Activated CD4-positive, CD25-positive, alpha-beta regulatory T cell treated with anti-CD3 and anti-CD28 coated beads, Interleukin-2, amount 50 U/mL, for 72 hours (primary cell): ENCODE data around the gene NME7.
"Not testable (repeated sequence)": the region's sequence is repeated elsewhere in the genome, so short reads cannot be mapped to it uniquely, and the experiment has no call there.

Experiments
- DNase-seq: peaks from one replicate; pipeline ENCODE4 v3.0.0; 2021

The NME7 gene

DNA sequence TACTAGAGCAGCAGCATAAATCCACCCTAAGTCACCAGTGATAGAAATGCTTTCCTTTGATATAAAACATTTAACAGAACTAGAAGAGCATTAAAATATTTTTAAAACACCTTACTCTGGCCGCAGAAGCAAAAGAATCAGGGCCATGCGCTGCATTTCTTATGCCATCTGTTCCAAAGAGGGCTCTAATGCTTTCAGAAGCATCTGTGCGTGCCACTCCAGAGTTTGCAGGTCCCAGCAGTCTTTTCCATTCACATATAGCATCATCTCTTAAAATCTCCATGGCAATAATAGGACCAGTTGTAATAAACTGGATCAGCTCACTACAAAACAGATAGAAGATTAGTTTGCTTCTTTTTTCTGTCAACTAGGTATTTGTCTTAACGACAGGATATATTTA is 69.2 kb downstream of the NME7 start:
- DNase-seq = no peak

DNA sequence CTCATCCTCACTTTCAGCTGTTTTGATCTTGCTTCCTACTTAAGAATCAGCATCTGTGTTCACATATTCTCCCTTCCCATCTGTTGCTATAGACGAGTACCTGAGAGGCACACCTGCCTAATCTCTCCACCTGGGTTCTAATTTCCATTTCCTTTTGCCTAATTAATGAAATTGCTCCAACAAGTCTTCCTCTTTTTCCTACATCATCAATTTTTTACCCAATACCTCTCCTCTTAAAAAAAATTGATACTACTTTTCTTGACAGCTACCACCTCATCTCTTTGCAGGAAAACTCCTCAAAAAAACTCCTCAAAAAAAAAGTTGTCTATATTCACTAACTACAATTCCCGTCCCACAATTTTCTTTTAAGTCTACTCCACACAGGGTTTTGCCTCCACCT is 71.8 kb downstream of the NME7 start:
- no peak for DNase-seq

DNA sequence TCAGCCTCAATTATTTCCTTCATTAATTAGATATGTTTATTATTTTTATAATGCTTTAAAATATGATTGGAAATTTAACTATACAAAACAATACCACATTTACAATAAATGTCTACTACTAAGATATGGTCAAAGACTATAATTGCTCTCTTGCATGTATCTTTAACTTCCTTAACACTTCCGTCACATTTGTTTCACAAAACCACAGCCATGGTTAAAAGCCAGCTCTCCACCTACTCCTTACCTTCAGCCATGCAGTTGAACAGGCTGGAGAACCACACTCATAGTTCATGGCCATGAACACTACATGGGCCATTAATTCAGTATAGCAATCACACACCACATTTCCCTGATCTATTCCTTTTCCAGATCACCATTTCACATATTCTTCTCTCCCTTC is 72.2 kb downstream of the NME7 start:
- no peak for DNase-seq

- no peak for DNase-seq
These were observed 78.6 kb downstream of the NME7 start for GRCh38 chr1:169289016-169289415.

DNA sequence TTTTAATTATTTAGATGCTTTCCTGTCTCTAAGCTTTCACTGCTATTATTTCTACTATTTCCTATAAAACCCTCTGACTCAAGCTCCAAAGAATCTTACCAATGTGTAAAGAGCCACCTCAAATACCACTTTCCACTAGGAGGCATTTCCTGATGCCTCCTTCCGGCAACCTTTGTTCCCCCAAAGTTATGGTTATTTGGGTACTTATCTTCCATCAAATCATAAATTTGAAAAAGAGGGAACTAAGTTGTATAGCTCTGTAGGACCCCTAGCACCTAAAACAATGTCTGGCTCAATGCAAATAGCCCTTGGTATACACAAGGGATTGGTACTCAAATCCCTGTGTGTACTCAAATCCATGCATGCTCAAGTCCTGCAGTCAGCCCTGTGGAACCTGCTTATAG is 79.6 kb downstream of the NME7 start:
- DNase-seq = no peak

- no peak for DNase-seq
These were observed 80.3 kb downstream of the NME7 start for GRCh38 chr1:169287280-169287679.

- not testable (repeated sequence) for DNase-seq
These were observed 86.0 kb downstream of the NME7 start for GRCh38 chr1:169281562-169281961.

GRCh38 chr1:169271098-169271497 is 96.5 kb downstream of the NME7 start:
- DNase-seq = no peak

DNA sequence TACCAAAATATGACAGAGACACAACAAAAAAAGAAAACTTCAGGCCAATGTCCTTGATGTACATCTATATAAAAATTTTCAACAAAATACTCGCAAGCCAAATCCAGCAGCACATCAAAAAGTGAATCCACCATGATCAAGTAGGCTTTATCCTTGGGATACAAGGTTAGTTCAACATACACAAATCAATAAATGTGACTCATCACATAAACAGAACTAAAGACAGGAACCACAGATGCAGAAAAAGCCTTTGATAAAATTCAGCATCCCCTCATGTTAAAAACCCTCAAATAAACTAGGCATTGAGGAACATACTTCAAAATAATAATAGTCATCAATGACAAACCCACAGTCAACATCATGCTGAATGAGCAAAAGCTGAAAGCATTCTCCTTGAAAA is 101.5 kb downstream of the NME7 start:
- DNase-seq = no peak

DNA sequence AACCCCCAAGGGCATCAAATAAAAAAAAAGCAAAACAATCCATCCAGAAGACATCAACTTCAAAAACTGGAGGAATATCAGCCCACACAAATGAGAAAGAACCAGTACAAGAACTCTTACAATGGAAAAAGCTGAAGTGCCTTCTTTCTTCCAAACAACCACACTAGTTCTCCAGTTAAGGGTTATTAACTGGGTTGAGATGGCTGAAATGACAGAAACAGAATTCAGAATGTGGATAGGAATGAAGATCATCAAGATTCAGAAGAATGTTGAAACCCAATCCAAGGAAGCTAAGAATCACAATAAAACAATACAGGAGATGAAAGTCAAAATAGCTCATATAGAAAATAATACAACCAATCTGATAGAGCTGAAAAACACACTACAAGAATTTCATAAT is 104.5 kb downstream of the NME7 start:
- no peak for DNase-seq

GRCh38 chr1:169261884-169262283 is 105.7 kb downstream of the NME7 start:
- DNase-seq = no peak

GRCh38 chr1:169260478-169261151 is 107.0 kb downstream of the NME7 start:
- no peak for DNase-seq

DNA sequence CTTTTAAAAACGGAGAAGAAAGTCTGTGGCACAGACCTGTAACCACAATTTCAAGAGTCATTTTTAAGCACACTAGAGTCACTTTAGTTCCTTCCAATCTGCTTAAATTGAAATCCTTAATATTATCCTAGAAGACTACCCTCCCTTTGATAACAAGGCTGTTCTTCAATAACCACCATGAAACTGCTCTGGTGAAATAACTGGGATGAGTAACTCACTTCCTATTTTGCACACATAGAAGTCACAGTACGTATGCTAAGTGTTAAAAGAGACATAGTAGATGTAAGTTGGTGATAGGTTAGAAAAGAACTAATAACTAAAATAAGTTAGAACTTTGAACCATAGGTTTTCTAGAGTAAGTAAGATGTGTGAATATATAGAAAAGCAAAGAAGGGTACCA is 107.8 kb downstream of the NME7 start:
- DNase-seq = no peak

- DNase-seq = no peak
These were observed 116.8 kb downstream of the NME7 start for GRCh38 chr1:169250795-169251194.

DNA sequence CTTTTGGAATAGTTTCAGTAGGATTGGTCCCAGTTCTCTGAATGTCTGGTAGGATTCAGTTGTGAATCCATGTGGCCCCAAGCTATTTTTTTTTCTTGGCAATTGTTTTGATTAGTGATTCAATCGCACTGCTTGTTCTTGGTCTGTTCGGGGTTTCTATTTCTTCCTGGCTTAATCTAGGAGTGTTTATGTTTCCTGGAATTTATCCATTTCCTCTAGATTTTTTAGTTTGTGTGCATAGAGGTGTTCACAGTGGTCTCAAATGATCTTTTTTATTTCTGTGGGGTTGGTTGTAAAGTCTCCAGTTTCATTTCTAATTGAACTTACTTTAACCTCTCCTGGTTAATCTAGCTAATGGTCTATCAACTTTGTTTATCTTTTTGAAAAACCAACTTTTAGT is 117.6 kb downstream of the NME7 start:
- no peak for DNase-seq

GRCh38 chr1:169249611-169250010 is 118.0 kb downstream of the NME7 start:
- no peak for DNase-seq

- no peak for DNase-seq
These were observed 121.9 kb downstream of the NME7 start for GRCh38 chr1:169245706-169246105.

GRCh38 chr1:169240449-169241232 is 127.0 kb downstream of the NME7 start:
- DNase-seq = no peak

GRCh38 chr1:169236880-169237279 is 130.7 kb downstream of the NME7 start:
- DNase-seq = no peak

- DNase-seq = no peak
These were observed 131.5 kb downstream of the NME7 start for GRCh38 chr1:169236143-169236542.

GRCh38 chr1:169235568-169235967 is 132.0 kb downstream of the NME7 start:
- no peak for DNase-seq

- no peak for DNase-seq
These were observed 132.8 kb downstream of the NME7 start for GRCh38 chr1:169234780-169235179.

DNA sequence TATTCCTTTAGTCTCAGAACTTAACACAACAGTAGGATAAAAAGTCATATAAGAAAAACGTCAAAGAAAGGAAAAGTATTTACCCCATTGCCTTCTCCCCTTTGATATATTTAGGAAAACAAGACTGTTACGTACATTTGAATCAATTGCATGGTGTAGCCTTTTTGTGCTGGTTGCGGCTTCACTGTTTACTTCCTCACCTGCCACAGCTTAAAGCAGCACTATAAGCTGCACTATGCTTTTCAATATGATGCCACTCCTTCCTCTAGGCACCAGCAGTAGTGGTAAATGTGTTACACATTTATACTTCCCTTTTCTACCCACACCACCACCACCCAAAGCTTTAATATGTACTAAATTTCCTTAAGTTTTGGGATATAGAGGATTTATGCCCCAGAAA is 150.0 kb downstream of the NME7 start:
- DNase-seq = no peak

DNA sequence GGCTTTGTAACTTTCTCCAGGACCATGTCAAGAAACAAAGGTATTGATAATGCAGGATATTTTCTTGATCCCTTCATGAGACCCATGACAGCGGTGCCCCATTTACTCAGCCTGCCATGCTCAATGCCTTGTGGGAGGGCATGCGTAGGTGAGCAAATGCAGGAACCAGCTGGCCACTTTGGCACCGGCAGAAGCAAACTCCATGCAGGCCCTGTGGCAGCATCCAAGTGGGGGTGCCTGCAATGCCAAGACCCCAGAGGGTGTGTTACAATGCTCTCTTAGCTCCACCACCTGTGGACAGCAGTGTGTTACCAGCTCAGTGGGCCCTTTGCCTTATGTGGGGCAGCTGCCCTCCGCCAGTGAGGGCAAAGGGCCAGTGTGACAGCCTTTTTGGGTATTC is 153.0 kb downstream of the NME7 start:
- DNase-seq = no peak

GRCh38 chr1:169212088-169212487 is 155.5 kb downstream of the NME7 start:
- no peak for DNase-seq
